SK-N-SH (cell line): ENCODE measurements around the gene RILP. TPM values are rescaled to one million over a fixed set of nuclear protein-coding genes. Genes with fewer than 3 reads are reported as not detected.

Experiments used
- CTCF ChIA-PET: fragments of 300-600, 350-600 bp; formaldehyde crosslinking; extraction: SDS; loops from one replicate; lab custom pipeline; 2021; lab: Yijun Ruan, JAX
- POLR2A ChIA-PET: fragments of 350-600 bp; sonication (Branson Sonifier 250); formaldehyde crosslinking; extraction: SDS; loops from one replicate; lab custom pipeline; 2020; ENCODE audit warnings: antibody characterized with exemption, inconsistent platforms; lab: Yijun Ruan, JAX
- DNase-seq: peaks from one replicate; pipeline ENCODE4 v3.0.0; 2012
- H2AFZ ChIP-seq: fragments of 200-600 bp; sonication (generic); 2 replicates; pipeline ENCODE4 v1.8.1; 2016; ENCODE audit warnings: antibody characterized with exemption, mild to moderate bottlenecking, low read depth
- H3F3A ChIP-seq: fragments of 200-600 bp; sonication (generic); replicated peaks from 2 replicates; pipeline ENCODE3; 2016; ENCODE audit warnings: antibody characterized with exemption, mild to moderate bottlenecking; ENCODE audit not compliant: insufficient read depth
- H3K27ac ChIP-seq, 2 experiments: fragments of 200-500 bp in 1 of 2; fragments of 200-600 bp in 1 of 2; sonication (Bioruptor generic) in 1 of 2; sonication (generic), shearing (Covaris generic) in 1 of 2; 2 replicates each; pipeline versions ENCODE4 v1.5.1 to v1.6.1; 2014 to 2016; ENCODE audit warnings: low read depth in 2 of 2, inconsistent platforms in 1 of 2, low read length in 1 of 2, mild to moderate bottlenecking in 1 of 2, mixed read lengths in 1 of 2
- H3K27me3 ChIP-seq: fragments of 200-600 bp; sonication (generic), shearing (Covaris generic); 2 replicates; pipeline ENCODE4 v1.6.1; 2016; ENCODE audit warnings: mixed run types; ENCODE audit not compliant: insufficient read depth
- H3K36me3 ChIP-seq, 2 experiments: fragments of 200-500 bp in 1 of 2; fragments of 200-600 bp in 1 of 2; sonication (Bioruptor generic) in 1 of 2; sonication (generic) in 1 of 2; replicated peaks in 1 of 2; 2 replicates each; pipeline versions ENCODE3 to v1.5.1; 2014 to 2016; ENCODE audit warnings: low read length in 1 of 2, mild to moderate bottlenecking in 1 of 2; ENCODE audit not compliant: insufficient read depth in 2 of 2, control insufficient read depth in 1 of 2
- H3K4me1 ChIP-seq, 2 experiments: fragments of 200-500 bp in 1 of 2; fragments of 200-600 bp in 1 of 2; sonication (Bioruptor generic) in 1 of 2; sonication (generic), shearing (Covaris generic) in 1 of 2; 2 replicates each; pipeline versions ENCODE4 v1.5.1 to v1.6.1; 2014 to 2016; ENCODE audit warnings: low read depth in 1 of 2, low read length in 1 of 2, mixed run types in 1 of 2; ENCODE audit not compliant: insufficient read depth in 2 of 2, control insufficient read depth in 1 of 2
- H3K4me2 ChIP-seq: fragments of 200-600 bp; sonication (generic), shearing (Covaris generic); 2 replicates; pipeline ENCODE4 v1.6.1; 2017; ENCODE audit warnings: mixed run types
- H3K4me3 ChIP-seq, 2 experiments: fragments of 200-500 bp in 1 of 2; fragments of 200-600 bp in 1 of 2; sonication (Bioruptor generic) in 1 of 2; sonication (generic), shearing (Covaris generic) in 1 of 2; 2 replicates each; pipeline versions ENCODE4 v1.5.1 to v1.8.1; 2014 to 2016; ENCODE audit warnings: low read depth in 2 of 2, inconsistent platforms in 1 of 2, low read length in 1 of 2, mild to moderate bottlenecking in 1 of 2, mixed read lengths in 1 of 2, moderate library complexity in 1 of 2
- H3K79me2 ChIP-seq: fragments of 200-600 bp; sonication (generic); 2 replicates; pipeline ENCODE4 v1.8.1; 2017; ENCODE audit warnings: mild to moderate bottlenecking; ENCODE audit not compliant: insufficient read depth
- H3K9ac ChIP-seq: fragments of 200-600 bp; sonication (generic); 2 replicates; pipeline ENCODE4 v1.6.1; 2017; ENCODE audit warnings: mixed run types
- H3K9me2 ChIP-seq: fragments of 200-600 bp; sonication (generic); 2 replicates; pipeline ENCODE4 v1.6.1; 2017; ENCODE audit warnings: mixed run types
- H3K9me3 ChIP-seq: fragments of 200-600 bp; sonication (generic); 2 replicates; pipeline ENCODE4 v1.6.1; 2017; ENCODE audit warnings: mixed run types, mild to moderate bottlenecking, moderate library complexity
- H4K20me1 ChIP-seq: fragments of 200-600 bp; sonication (generic); 2 replicates; pipeline ENCODE4 v1.6.1; 2017; ENCODE audit warnings: mild to moderate bottlenecking, mixed run types; ENCODE audit not compliant: insufficient read depth
- CTCF ChIP-seq: fragments of 200-600 bp; sonication (generic); IDR thresholded peaks from 2 replicates; pipeline ENCODE4 v1.6.1; 2017; ENCODE audit warnings: antibody characterized with exemption, mild to moderate bottlenecking, moderate library complexity
- ELF1 ChIP-seq: IDR thresholded peaks from 2 replicates; pipeline ENCODE4 v1.4.0; 2012
- FOSL2 ChIP-seq: IDR thresholded peaks from 2 replicates; pipeline ENCODE4 v1.4.0; 2012; ENCODE audit warnings: low read depth, mild to moderate bottlenecking, moderate library complexity, borderline replicate concordance
- FOXJ3 ChIP-seq: sonication (generic); formaldehyde crosslinking; IDR thresholded peaks from 2 replicates; pipeline ENCODE4 v1.5.1; 2020; ENCODE audit warnings: mild to moderate bottlenecking, missing genetic modification reagents
- FOXM1 ChIP-seq: IDR thresholded peaks from 2 replicates; pipeline ENCODE4 v1.4.0; 2012; ENCODE audit warnings: low read depth, mild to moderate bottlenecking
- NFIC ChIP-seq: IDR thresholded peaks from 2 replicates; pipeline ENCODE4 v1.4.0; 2012; ENCODE audit warnings: borderline replicate concordance
- POLR2AphosphoS5 ChIP-seq: IDR thresholded peaks from 2 replicates; pipeline ENCODE4 v1.6.1; 2012; ENCODE audit warnings: low read depth, low read length
- RCOR1 ChIP-seq: fragments of 150-350 bp; IDR thresholded peaks from 2 replicates; pipeline ENCODE4 v1.6.1; 2017; ENCODE audit warnings: antibody characterized with exemption, low read length
- RFX5 ChIP-seq: IDR thresholded peaks from 2 replicates; pipeline ENCODE4 v1.6.1; 2012; ENCODE audit warnings: mild to moderate bottlenecking, improper control_type of control experiment, low read length
- RXRA ChIP-seq: IDR thresholded peaks from 2 replicates; pipeline ENCODE4 v1.4.0; 2012; ENCODE audit warnings: low read depth, mild to moderate bottlenecking, borderline replicate concordance
- SIN3A ChIP-seq: IDR thresholded peaks from 2 replicates; pipeline ENCODE4 v1.6.1; 2012; ENCODE audit warnings: low read depth, mild to moderate bottlenecking, low read length, moderate library complexity, borderline replicate concordance
- TEAD4 ChIP-seq: IDR thresholded peaks from 2 replicates; pipeline ENCODE4 v1.4.0; 2012; ENCODE audit warnings: mild to moderate bottlenecking, borderline replicate concordance; ENCODE audit not compliant: insufficient read depth
- USF1 ChIP-seq: IDR thresholded peaks from 2 replicates; pipeline ENCODE4 v1.4.0; 2012; ENCODE audit warnings: low read depth, borderline replicate concordance
- USF2 ChIP-seq: fragments of 150-350 bp; IDR thresholded peaks from 2 replicates; pipeline ENCODE4 v1.6.1; 2017; ENCODE audit warnings: antibody characterized with exemption, low read length, low read depth, borderline replicate concordance
- YY1 ChIP-seq: IDR thresholded peaks from 2 replicates; pipeline ENCODE4 v1.4.0; 2012; ENCODE audit warnings: low read depth, mild to moderate bottlenecking
- WGBS: methylation state at CpG from one replicate; pipeline ENCODE4 v1.1.6; 2017; ENCODE audit warnings: low lambda C conversion rate; 5-methylcytosine and 5-hydroxymethylcytosine counted together
- polyA plus RNA-seq, 3 experiments: library from polyadenylated mRNA; depleted of rRNA; stranded (reverse); fragments of >200 nt; gene quantifications; 2 replicates each; pipeline ENCODE4 v1.2.3, GENCODE V29; 2012

The RILP gene
- polyA plus RNA-seq, 1 of the 3 experiments (the other 2 are of a cell fraction): 3.8 TPM

GRCh38 chr17:1639549-1640180 is 10.0 kb downstream of the RILP start:
- H3K27me3 ChIP-seq: no peaks in the 10 kb centered on the region
- peak; percentile 50 for DNase-seq
- no peaks in the 10 kb centered on the region for H4K20me1 ChIP-seq
- no peak overlapping the region for H3K4me3 ChIP-seq
- H3K79me2 ChIP-seq: no peaks in the 10 kb centered on the region
- H3K9me2 ChIP-seq: no peaks in the 10 kb centered on the region
- ChIA-PET POLR2A (no interaction called here), CTCF (interaction anchor here (0.9 to 3.5 kb wide), 4 partner anchors 9 to 66 kb away, joined by 3 to 18 read pairs (median 12); partner anchors contain the start of genes RILP and SLC43A2)
- no peaks in the 10 kb centered on the region for H3K9me3 ChIP-seq
- peaks cover 9 to 24% of the 10 kb centered on the region in 2 experiments; a peak in 2 of 4 replicates for H3K4me1 ChIP-seq
- WGBS: 84% methylated on average over 5 of the region's 11 CpGs
- peaks cover 5% of the 10 kb centered on the region for H3F3A ChIP-seq
- no peaks in the 10 kb centered on the region for H3K36me3 ChIP-seq
- no peak overlapping the region for H3K9ac ChIP-seq
- H3K4me2 ChIP-seq: no peak overlapping the region
- no peak overlapping the region for H3K27ac ChIP-seq
- TF ChIP-seq USF1 (no peak), CTCF (no peak), POLR2AphosphoS5 (no peak), YY1 (no peak), FOXM1 (no peak), ELF1 (no peak), NFIC (no peak), FOSL2 (no peak), TEAD4 (no peak), RFX5 (no peak), FOXJ3 (CRISPR knock-in tag) (no peak), USF2 (no peak), SIN3A (no peak), RXRA (no peak), RCOR1 (no peak)
- no peak overlapping the region for H2AFZ ChIP-seq
